Astrocyte (in vitro differentiated cells and primary cell): ENCODE measurements around the gene SAXO2. TPM values are rescaled to one million over a fixed set of nuclear protein-coding genes. Genes with fewer than 3 reads are reported as not detected.
"Not testable (repeated sequence)": the region's sequence is repeated elsewhere in the genome, so short reads cannot be mapped to it uniquely, and the experiment has no call there.

Source experiments
- DNase-seq: peaks from one replicate; pipeline ENCODE4 v3.0.0-alpha.2; 2010; ENCODE audit warnings: low read depth
- FAIRE-seq: peaks from 2 replicates; lab custom pipeline; 2011; peaks lifted over from hg19 to GRCh38; lab: Jason Lieb, UNC
- H2AFZ ChIP-seq: 2 replicates; pipeline ENCODE4 v1.6.0; 2012; ENCODE audit warnings: low read depth, low read length, inconsistent platforms
- H3K27ac ChIP-seq: 2 replicates; pipeline ENCODE4 v1.5.1; 2011; ENCODE audit warnings: low read depth, low read length, inconsistent platforms
- H3K27me3 ChIP-seq: 2 replicates; pipeline ENCODE4 v1.6.0; 2011; ENCODE audit warnings: low read length, inconsistent platforms; ENCODE audit not compliant: insufficient read depth
- H3K36me3 ChIP-seq: 2 replicates; pipeline ENCODE4 v1.5.1; 2011; ENCODE audit warnings: low read length, inconsistent platforms; ENCODE audit not compliant: insufficient read depth
- H3K4me1 ChIP-seq: 2 replicates; pipeline ENCODE4 v1.5.1; 2011; ENCODE audit warnings: low read length, inconsistent platforms; ENCODE audit not compliant: insufficient read depth
- H3K4me2 ChIP-seq: 2 replicates; pipeline ENCODE4 v1.6.0; 2012; ENCODE audit warnings: low read length, inconsistent platforms
- H3K4me3 ChIP-seq: 2 replicates; pipeline ENCODE4 v1.5.1; 2011; ENCODE audit warnings: low read depth, mild to moderate bottlenecking, low read length, inconsistent platforms; ENCODE audit not compliant: insufficient read depth
- H3K79me2 ChIP-seq: 2 replicates; pipeline ENCODE4 v1.6.0; 2012; ENCODE audit warnings: mild to moderate bottlenecking, low read length, inconsistent platforms; ENCODE audit not compliant: insufficient read depth
- H3K9ac ChIP-seq: 2 replicates; pipeline ENCODE4 v1.6.0; 2012; ENCODE audit warnings: mild to moderate bottlenecking, low read length, inconsistent platforms
- H3K9me3 ChIP-seq: 2 replicates; pipeline ENCODE4 v1.5.1; 2012; ENCODE audit warnings: low read depth, mild to moderate bottlenecking, low read length, inconsistent platforms; ENCODE audit not compliant: insufficient read depth
- H4K20me1 ChIP-seq: 2 replicates; pipeline ENCODE4 v1.6.0; 2012; ENCODE audit warnings: low read length, inconsistent platforms; ENCODE audit not compliant: insufficient read depth
- H3K27ac Mint-ChIP-seq: one replicate; pipeline ENCODE4 v1.8.0; 2021; ENCODE audit warnings: mild to moderate bottlenecking, mixed read lengths; ENCODE audit not compliant: unreplicated experiment
- H3K27me3 Mint-ChIP-seq: one replicate; pipeline ENCODE4 v1.8.0; 2021; ENCODE audit warnings: low read depth, mixed read lengths; ENCODE audit not compliant: unreplicated experiment
- H3K36me3 Mint-ChIP-seq: one replicate; pipeline ENCODE4 v1.8.0; 2021; ENCODE audit warnings: low read depth, mixed read lengths; ENCODE audit not compliant: unreplicated experiment
- H3K4me1 Mint-ChIP-seq: one replicate; pipeline ENCODE4 v1.8.0; 2021; ENCODE audit warnings: low read depth, mixed read lengths; ENCODE audit not compliant: unreplicated experiment
- H3K4me3 Mint-ChIP-seq: one replicate; pipeline ENCODE4 v1.8.0; 2021; ENCODE audit warnings: mild to moderate bottlenecking, moderate library complexity, mixed read lengths; ENCODE audit not compliant: unreplicated experiment
- H3K9me3 Mint-ChIP-seq: one replicate; pipeline ENCODE4 v1.8.0; 2021; ENCODE audit warnings: mild to moderate bottlenecking, mixed read lengths; ENCODE audit not compliant: unreplicated experiment
- CTCF ChIP-seq: IDR thresholded peaks from 2 replicates; pipeline ENCODE4 v1.5.1; 2011; ENCODE audit warnings: low read depth, mild to moderate bottlenecking, inconsistent platforms, low read length, moderate library complexity; ENCODE audit not compliant: insufficient read depth
- EZH2 ChIP-seq: IDR thresholded peaks from 2 replicates; pipeline ENCODE4 v1.6.1; 2012; ENCODE audit warnings: mild to moderate bottlenecking, low read length, inconsistent platforms; ENCODE audit not compliant: insufficient read depth
- total RNA-seq: library from RNA; stranded (reverse); gene quantifications from 2 replicates; pipeline ENCODE4 v1.2.1, GENCODE V29; 2021

Gene SAXO2
- total RNA-seq, 1 donor from 2014 or later = 1.2 TPM

- not testable (repeated sequence) for H3K27ac ChIP-seq, H3K27me3 ChIP-seq, H3K27me3 Mint-ChIP-seq, H3K9me3 ChIP-seq, H3K4me2 ChIP-seq, H3K4me1 ChIP-seq, H4K20me1 ChIP-seq, H3K36me3 ChIP-seq, H3K36me3 Mint-ChIP-seq, H3K27ac Mint-ChIP-seq, DNase-seq, FAIRE-seq, H3K4me1 Mint-ChIP-seq, H3K9me3 Mint-ChIP-seq, H3K4me3 ChIP-seq, H3K4me3 Mint-ChIP-seq, H3K79me2 ChIP-seq, H3K9ac ChIP-seq, H2AFZ ChIP-seq
Measured at GRCh38 chr15:82288202-82288601, 25.6 kb downstream of the SAXO2 start.

GRCh38 chr15:82292271-82292670 is 29.7 kb downstream of the SAXO2 start:
- H3K9me3 Mint-ChIP-seq = no peaks in the 10 kb centered on the region
- no peaks in the 10 kb centered on the region for H3K36me3 ChIP-seq
- no peak overlapping the region for H3K4me3 Mint-ChIP-seq
- no peaks in the 10 kb centered on the region for H4K20me1 ChIP-seq
- DNase-seq = no peak
- H3K27ac ChIP-seq = no peak overlapping the region
- H3K36me3 Mint-ChIP-seq = no peaks in the 10 kb centered on the region
- H3K27me3 Mint-ChIP-seq = peaks cover 8% of the 10 kb centered on the region
- no peak overlapping the region for H3K9ac ChIP-seq
- no peak for TF ChIP-seq CTCF
- TF ChIP-seq EZH2 = no peak
- H3K4me2 ChIP-seq = no peak overlapping the region
- peaks cover 4% of the 10 kb centered on the region for H3K4me1 Mint-ChIP-seq
- no peak overlapping the region for H3K27ac Mint-ChIP-seq
- no peak for FAIRE-seq
- no peak overlapping the region for H2AFZ ChIP-seq
- no peaks in the 10 kb centered on the region for H3K9me3 ChIP-seq
- no peaks in the 10 kb centered on the region for H3K4me1 ChIP-seq
- H3K4me3 ChIP-seq = no peak overlapping the region
- H3K27me3 ChIP-seq = no peaks in the 10 kb centered on the region
- no peaks in the 10 kb centered on the region for H3K79me2 ChIP-seq

- peaks cover 12% of the 10 kb centered on the region for H3K27me3 Mint-ChIP-seq
- no peaks in the 10 kb centered on the region for H3K27me3 ChIP-seq
- no peak for DNase-seq
- no peaks in the 10 kb centered on the region for H3K9me3 ChIP-seq
- TF ChIP-seq EZH2 = no peak
- TF ChIP-seq CTCF = no peak
- H3K36me3 Mint-ChIP-seq = no peaks in the 10 kb centered on the region
- no peak overlapping the region for H3K4me2 ChIP-seq
- no peak overlapping the region for H3K27ac Mint-ChIP-seq
- H4K20me1 ChIP-seq = no peaks in the 10 kb centered on the region
- no peak overlapping the region for H3K9ac ChIP-seq
- H2AFZ ChIP-seq = no peak overlapping the region
- FAIRE-seq = no peak
- H3K36me3 ChIP-seq = no peaks in the 10 kb centered on the region
- H3K4me1 Mint-ChIP-seq = peaks cover 4% of the 10 kb centered on the region
- no peaks in the 10 kb centered on the region for H3K4me1 ChIP-seq
- H3K4me3 ChIP-seq = no peak overlapping the region
- no peak overlapping the region for H3K4me3 Mint-ChIP-seq
- H3K79me2 ChIP-seq = no peaks in the 10 kb centered on the region
- no peaks in the 10 kb centered on the region for H3K9me3 Mint-ChIP-seq
- H3K27ac ChIP-seq = no peak overlapping the region
Measured at GRCh38 chr15:82294061-82294690, 31.6 kb downstream of the SAXO2 start.
